T-helper 2 cell treated with Interferon-gamma antibody and Interleukin-4, amounts not matched to agents 5 μg/mL and 100 μg/mL, for 36 hours (primary cell): Measurements from ENCODE around the gene RAB43.
A peak's percentile ranks its signal among the peaks of the same experiment; 100 is the strongest.
"Not testable (repeated sequence)": the region's sequence is repeated elsewhere in the genome, so short reads cannot be mapped to it uniquely, and the experiment has no call there.

ENCODE experiments used
- DNase-seq: peaks from one replicate; pipeline ENCODE4 v3.0.0; 2021; ENCODE audit warnings: low spot score
- H3K27ac Mint-ChIP-seq: one replicate; pipeline ENCODE4 v1.8.0; 2021; ENCODE audit warnings: mild to moderate bottlenecking, mixed read lengths
- H3K27me3 Mint-ChIP-seq: one replicate; pipeline ENCODE4 v1.8.0; 2021; ENCODE audit warnings: low read depth, mixed read lengths
- H3K36me3 Mint-ChIP-seq: one replicate; pipeline ENCODE4 v1.8.0; 2021; ENCODE audit warnings: low read depth, mixed read lengths
- H3K4me1 Mint-ChIP-seq: one replicate; pipeline ENCODE4 v1.8.0; 2021; ENCODE audit warnings: low read depth, mixed read lengths
- H3K4me3 Mint-ChIP-seq: one replicate; pipeline ENCODE4 v1.8.0; 2022; ENCODE audit warnings: mild to moderate bottlenecking, moderate library complexity, mixed read lengths
- H3K9me3 Mint-ChIP-seq: one replicate; pipeline ENCODE4 v1.8.0; 2021; ENCODE audit warnings: mixed read lengths

RAB43 gene

DNA sequence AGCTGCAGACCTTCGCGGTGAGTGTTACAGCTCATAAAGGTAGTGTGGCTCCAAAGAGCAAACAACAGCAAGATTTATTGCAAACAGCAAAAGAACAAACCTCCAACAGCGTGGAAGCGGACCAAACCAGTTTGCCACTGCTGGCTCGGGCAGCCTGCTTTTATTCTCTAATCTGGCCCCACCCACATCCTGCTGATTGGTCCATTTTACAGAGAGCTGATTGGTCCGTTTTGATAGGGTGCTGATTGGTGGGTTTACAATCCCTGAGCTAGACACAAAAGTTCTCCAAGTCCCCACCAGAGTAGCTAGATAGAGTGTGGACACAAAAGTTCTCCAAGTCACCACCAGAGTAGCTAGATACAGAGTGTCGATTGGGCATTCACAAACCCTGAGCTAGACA is 53.9 kb downstream of the RAB43 start:
- H3K4me1 Mint-ChIP-seq, H3K9me3 Mint-ChIP-seq, H3K27me3 Mint-ChIP-seq, H3K27ac Mint-ChIP-seq, H3K36me3 Mint-ChIP-seq, DNase-seq: not testable (repeated sequence)
- peak overlapping the region; percentile 35 for H3K4me3 Mint-ChIP-seq

DNA sequence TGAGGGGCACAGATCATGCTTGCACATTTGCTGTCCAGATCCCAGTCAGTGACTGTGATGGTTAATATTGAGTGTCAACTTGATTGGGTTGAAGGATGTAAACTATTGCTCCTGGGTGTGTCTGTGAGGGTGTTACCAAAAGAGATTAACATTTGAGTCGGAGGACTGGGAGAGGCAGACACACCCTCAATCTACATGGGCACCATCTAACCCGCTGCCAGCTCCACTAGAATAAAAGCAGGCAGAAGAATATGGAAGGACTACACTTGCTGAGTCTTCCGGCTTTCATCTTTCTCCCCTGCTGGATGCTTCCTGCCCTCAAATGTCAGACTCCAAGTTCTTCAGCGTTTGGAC is 55.9 kb downstream of the RAB43 start:
- Mint-ChIP-seq H3K4me1 (peaks cover 5% of the 10 kb centered on the region), H3K9me3 (peaks cover 7% of the 10 kb centered on the region), H3K27ac (no peak overlapping the region), H3K27me3 (peaks cover 1% of the 10 kb centered on the region), H3K4me3 (no peak overlapping the region), H3K36me3 (no peaks in the 10 kb centered on the region)
- DNase-seq, result no peak

DNA sequence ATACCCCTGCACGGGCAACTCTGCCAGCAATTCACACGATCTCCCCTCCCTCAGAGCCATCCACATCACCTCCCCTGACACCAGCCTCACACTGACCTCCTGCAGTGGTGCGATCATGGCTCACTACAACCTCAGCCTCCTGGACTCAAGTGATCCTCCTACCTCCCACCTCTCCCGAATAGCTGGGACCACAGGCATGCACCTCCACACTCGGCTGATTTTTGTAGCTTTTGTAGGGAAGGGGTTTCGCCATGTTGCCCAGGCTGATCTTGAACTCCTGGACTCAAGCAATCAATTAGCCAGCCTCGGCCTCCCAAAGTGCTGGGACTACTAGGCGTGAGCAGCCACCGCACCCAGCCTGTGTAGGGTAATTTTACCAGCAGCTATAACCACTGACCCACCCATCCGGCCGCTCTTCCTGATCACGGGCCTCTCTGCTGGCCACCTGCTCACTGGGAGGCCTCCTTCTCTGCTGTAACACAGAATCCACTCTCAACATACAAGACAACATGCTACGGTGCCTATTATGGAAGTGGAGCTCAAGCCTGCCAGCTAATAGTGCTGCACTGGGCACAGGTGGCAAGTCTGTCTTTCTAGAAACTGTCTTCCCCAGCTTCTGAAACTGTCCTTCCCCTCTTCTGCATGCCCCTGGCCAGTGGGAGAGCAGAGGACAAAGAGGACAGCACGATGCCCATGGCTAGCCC is 56.4 kb downstream of the RAB43 start:
- no peak for DNase-seq
- H3K9me3 Mint-ChIP-seq, result peaks cover 7% of the 10 kb centered on the region
- no peak overlapping the region for H3K27ac Mint-ChIP-seq
- H3K36me3 Mint-ChIP-seq, result no peaks in the 10 kb centered on the region
- H3K4me1 Mint-ChIP-seq, result peaks cover 5% of the 10 kb centered on the region
- H3K4me3 Mint-ChIP-seq, result no peak overlapping the region
- H3K27me3 Mint-ChIP-seq, result peaks cover 1% of the 10 kb centered on the region

DNA sequence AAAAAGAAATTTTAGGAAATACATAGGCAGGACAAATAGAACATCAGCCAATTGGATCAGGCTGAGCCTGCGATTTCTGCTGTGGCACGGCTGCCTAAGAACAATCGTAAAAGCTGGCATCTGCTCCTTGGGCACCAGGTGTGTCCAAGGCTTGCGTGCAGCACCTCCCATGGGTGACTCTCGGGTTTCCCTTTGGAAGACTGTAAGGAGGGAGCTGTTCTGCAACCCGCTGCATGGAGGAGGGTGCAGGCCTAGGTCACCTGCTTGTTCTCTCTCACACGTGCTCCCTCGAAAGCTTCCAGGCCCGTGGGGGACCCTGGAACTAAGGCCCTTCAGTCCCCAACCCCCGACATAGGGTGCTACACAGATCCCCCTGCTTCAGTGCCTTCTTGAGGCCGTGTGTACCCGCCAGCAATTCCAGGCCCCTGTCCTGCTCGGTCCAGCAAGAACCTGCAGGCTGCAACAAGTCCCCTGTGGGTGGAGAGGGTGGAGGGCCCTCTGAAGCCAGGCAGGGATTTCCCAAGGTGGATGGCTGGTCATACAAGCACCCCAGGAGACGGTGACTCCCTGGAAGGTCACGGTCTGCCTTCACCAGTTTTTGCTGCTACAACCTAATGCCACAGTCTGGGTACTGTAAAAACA is 57.6 kb downstream of the RAB43 start:
- Mint-ChIP-seq H3K4me1 (peaks cover 4% of the 10 kb centered on the region), H3K4me3 (no peak overlapping the region), H3K36me3 (no peaks in the 10 kb centered on the region), H3K9me3 (no peaks in the 10 kb centered on the region), H3K27me3 (peaks cover 1% of the 10 kb centered on the region), H3K27ac (no peak overlapping the region)
- DNase-seq, result no peak

DNA sequence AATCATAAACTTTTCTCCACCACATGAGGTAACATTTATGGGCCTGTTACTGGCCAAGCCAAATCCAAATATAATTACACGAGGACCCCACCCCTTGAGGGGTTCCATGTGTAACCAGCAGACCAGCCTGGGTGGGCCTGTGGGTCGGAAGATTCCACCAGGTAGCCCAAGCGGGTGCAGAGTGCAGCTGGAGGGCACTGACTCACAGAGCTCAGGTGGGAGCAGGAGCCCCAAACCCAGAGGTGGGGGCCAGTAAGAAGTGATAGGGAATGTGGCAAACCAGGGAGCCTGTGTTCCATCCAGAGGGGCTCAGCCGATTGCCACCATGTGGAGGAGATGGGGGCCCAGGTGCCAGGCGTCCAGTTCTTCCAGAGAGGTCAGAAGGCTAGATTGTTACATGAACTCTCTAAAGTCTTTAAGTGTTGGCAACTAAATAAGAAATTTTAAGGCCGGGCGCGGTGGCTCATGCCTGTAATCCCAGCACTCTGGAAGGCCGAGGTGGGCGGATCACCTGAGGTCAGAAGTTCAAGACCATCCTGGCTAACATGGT is 58.4 kb downstream of the RAB43 start:
- Mint-ChIP-seq H3K27me3 (no peaks in the 10 kb centered on the region), H3K4me1 (peaks cover 2% of the 10 kb centered on the region), H3K27ac (no peak overlapping the region), H3K36me3 (no peaks in the 10 kb centered on the region), H3K9me3 (no peaks in the 10 kb centered on the region), H3K4me3 (no peak overlapping the region)
- no peak for DNase-seq

DNA sequence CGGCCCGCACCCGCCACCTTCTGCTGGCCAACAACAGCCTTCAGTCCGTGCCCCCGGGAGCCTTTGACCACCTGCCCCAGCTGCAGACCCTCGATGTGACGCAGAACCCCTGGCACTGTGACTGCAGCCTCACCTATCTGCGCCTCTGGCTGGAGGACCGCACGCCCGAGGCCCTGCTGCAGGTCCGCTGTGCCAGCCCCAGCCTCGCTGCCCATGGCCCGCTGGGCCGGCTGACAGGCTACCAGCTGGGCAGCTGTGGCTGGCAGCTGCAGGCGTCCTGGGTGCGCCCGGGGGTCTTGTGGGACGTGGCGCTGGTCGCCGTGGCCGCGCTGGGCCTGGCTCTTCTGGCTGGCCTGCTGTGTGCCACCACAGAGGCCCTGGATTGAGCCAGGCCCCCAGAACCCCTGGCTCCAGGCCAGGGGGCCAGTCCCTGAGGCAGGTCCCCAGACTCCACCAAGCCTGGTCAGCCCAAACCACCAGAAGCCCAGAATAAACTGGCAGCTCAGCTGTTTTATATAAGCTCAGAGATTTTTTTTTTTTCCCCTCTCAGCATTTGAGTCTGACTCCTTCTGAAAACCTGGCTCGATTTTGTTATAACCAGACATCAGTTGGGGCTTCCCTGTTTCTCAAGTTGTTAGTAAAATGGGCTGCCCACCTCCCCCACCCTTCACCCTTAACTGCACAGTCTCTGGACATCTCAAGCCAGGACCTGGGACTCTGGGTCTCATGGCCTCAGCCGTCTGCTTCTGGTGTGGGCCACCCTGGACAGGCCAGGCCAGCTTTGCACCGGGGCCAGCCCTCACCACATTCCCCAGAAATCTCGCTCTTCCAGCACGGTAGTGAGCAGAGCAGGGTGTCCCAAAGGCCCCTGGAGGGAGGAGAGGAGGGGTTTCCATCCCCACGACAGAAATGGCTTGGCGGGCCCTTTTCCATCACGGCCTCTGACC is 59.4 kb downstream of the RAB43 start:
- no peak for DNase-seq
- Mint-ChIP-seq H3K27me3 (peaks cover under 1% of the 10 kb centered on the region), H3K36me3 (no peaks in the 10 kb centered on the region), H3K4me1 (no peaks in the 10 kb centered on the region), H3K4me3 (no peak overlapping the region), H3K9me3 (no peaks in the 10 kb centered on the region), H3K27ac (no peak overlapping the region)

DNA sequence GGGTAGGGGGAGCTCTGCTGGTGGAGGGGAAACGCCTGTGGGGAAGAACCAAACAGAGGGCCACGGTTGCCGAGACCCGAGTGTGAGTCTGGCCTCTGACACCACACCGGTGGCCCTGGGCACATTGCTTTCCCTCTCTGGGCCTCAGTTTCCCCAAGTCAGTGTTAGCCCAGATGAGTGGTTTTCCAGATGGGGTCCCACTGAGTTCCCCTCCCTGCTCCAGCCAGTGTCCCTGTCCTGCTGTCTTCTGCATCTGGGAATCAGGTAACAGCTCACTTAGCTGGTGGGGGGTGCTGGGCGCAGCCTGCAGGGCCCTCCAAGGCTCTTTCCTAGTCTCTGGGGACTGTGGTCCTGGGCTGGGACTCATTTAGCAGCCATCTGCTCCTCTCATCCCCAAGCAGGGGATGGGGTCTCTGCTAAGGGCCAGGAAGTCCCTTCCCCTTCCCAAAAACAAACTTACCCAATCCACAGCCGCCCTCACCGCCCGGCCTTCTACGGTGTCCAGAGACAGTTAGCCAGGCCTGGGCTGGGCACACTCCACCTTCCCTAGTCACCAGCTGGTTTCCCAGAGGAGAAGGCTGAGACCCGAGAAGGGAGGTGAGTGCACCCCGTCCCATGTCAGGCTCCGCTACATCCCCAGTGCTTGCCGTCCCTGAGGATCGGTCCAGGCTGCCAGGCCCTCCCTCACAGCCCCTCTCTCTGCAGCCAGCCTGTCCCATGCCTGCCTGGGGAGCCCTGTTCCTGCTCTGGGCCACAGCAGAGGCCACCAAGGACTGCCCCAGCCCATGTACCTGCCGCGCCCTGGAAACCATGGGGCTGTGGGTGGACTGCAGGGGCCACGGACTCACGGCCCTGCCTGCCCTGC is 60.3 kb downstream of the RAB43 start:
- no peaks in the 10 kb centered on the region for H3K4me1 Mint-ChIP-seq
- peaks cover 5% of the 10 kb centered on the region for H3K27me3 Mint-ChIP-seq
- no peaks in the 10 kb centered on the region for H3K36me3 Mint-ChIP-seq
- no peaks in the 10 kb centered on the region for H3K9me3 Mint-ChIP-seq
- no peak overlapping the region for H3K4me3 Mint-ChIP-seq
- no peak overlapping the region for H3K27ac Mint-ChIP-seq
- DNase-seq, result no peak

DNA sequence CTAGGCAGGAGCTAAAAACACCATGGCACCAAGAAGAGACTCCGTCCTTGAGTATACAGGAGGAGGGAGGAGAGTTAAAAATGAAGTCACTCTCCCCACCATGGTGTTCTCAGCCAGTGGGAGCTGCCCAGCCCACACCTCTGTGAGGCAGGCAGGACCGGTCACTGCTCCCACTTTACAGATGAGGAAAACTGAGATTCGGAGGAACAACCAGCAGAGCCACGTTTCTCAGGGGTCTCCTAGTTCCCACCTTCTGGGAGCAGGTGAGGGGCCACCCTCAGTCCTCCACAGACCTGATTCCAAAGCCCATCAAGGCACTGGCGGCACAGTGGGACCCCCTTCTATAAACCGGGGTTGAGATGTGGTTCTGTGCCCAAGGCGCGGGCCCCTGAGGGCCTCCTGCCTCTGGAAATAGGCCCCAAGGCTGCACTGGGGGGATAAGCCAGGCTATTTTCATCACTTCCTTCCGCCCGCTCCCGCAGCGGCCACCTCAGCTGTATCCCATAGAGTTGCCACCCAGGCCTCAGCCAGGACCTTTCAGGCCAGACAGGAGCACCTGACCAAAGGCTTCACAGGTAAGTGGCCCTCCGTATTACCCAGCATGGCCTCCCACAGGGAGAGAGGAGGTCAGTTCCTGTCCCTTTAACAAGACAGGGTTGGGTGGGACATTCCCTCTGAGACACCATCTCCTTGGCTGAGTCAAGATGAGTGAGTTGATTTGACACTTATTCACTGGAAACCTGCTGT is 61.2 kb downstream of the RAB43 start, which contains the start of gene GP9:
Gene GP9, plus strand, starts transcription at position 504 of the 747 bp plus-strand sequence. CDS start 961 bp downstream, outside the sequence.
- Mint-ChIP-seq H3K27me3 (peaks cover 5% of the 10 kb centered on the region), H3K36me3 (no peaks in the 10 kb centered on the region), H3K4me3 (no peak within 1 kb of the TSS), H3K4me1 (no peaks in the 10 kb centered on the region), H3K9me3 (no peaks in the 10 kb centered on the region), H3K27ac (no peak within 1 kb of the TSS)
- no peak for DNase-seq

DNA sequence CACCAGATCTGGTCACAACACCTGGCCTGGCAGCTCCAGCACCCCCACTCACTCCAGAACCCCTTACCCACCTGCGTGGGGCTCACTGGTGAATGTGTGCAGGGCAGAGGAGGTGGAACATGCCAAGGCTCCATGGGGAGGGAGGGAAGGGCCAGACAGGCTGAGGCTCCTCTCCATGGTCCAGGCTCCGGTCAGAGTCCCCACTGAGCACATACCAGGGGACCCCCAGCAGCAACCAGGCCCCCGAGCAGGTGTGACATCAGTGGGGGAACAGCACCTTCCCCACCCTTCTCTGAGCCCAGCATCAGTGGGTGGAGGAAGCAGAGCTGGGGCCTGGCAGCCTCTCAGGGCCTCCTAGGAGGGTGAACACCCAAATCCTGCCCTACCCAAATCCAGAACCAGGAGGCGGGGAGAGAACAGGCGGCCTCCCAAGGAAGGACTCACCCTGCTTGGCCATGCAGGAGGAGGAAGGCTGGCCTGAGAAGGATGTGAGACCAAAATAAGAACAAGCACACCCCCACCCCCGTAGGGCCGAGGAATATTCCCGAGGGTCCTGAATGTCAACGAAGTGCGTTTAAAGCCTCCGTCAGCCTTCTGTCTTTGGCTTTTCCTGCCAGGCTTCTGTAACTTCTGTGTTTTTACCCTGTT is 62.2 kb downstream of the RAB43 start:
- H3K9me3 Mint-ChIP-seq, result no peaks in the 10 kb centered on the region
- no peak overlapping the region for H3K4me3 Mint-ChIP-seq
- H3K27me3 Mint-ChIP-seq, result peaks cover 5% of the 10 kb centered on the region
- no peaks in the 10 kb centered on the region for H3K36me3 Mint-ChIP-seq
- H3K4me1 Mint-ChIP-seq, result no peaks in the 10 kb centered on the region
- no peak overlapping the region for H3K27ac Mint-ChIP-seq
- no peak for DNase-seq

DNA sequence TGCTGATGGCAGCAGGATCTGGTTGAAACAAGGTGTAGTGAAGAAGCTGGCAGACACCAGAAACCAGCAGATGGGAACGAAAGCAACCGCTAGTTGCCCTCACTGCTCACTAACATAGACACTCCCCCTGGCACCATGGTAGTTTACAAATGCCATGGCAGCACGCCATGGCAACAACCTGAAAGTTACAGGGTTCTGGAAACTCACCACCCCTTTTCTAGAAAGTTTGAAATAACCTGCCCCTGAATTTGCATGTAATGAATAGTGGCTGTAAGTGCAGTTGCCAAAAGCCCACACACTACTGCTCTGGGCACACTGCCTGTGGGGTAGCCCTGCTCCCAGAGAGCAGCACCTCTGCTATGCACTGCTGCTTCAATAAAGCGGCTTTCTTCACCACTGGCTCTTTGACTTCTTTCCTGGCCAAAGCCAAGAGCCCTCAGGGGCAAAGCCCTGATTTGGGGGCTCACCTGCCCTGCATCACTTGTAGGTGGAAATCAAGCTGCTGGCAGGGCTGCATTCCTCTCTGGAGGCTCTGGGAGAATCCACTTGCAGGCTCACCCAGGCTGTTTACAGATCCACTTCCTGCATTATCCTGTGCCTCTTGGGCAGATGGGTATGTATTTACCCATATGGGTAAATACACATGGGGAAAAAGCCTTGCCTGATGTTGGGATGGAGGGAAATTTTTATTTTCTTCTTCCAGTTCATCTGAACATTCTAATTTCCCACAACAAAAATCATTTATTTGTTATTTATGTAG is 63.0 kb downstream of the RAB43 start:
- Mint-ChIP-seq H3K4me3 (no peak overlapping the region), H3K27me3 (peaks cover 5% of the 10 kb centered on the region), H3K36me3 (no peaks in the 10 kb centered on the region), H3K4me1 (peaks cover 1% of the 10 kb centered on the region), H3K27ac (no peak overlapping the region), H3K9me3 (no peaks in the 10 kb centered on the region)
- no peak for DNase-seq

DNA sequence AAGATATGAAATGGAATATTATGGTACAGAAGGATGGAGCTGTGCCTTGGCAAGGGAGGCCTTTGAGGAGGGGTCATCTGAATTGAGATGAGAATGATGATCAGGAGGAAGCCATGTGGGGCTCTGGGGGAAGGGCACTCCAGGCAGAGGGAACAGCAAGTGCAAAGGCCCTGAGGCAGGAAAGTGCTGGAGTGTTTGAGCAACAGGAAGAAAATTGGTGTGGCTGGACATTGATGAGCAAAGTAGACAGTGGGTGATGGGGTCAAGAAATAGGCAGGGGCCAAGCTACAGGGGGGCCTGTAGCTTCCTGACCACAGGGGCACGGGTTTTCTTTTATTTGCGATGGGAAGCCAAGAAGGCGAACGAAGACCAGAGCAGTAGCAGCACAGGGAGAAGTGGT is 64.4 kb downstream of the RAB43 start:
- Mint-ChIP-seq H3K9me3 (no peaks in the 10 kb centered on the region), H3K4me1 (peaks cover 8% of the 10 kb centered on the region), H3K4me3 (no peak overlapping the region), H3K27ac (no peak overlapping the region), H3K36me3 (no peaks in the 10 kb centered on the region), H3K27me3 (peaks cover 5% of the 10 kb centered on the region)
- DNase-seq, result no peak
